Muscle of leg (tissue), 11 donors: ENCODE measurements around the gene SHISA9. TPM values are rescaled to one million over a fixed set of nuclear protein-coding genes. Genes with fewer than 3 reads are reported as not detected.
"Not testable (repeated sequence)": the region's sequence is repeated elsewhere in the genome, so short reads cannot be mapped to it uniquely, and the experiment has no call there.

ENCODE experiments used
- DNase-seq: peaks from one replicate; pipeline ENCODE4 v3.0.0; 2013
- H3K27ac ChIP-seq: one replicate; pipeline ENCODE4 v1.5.1; 2013; ENCODE audit warnings: mild to moderate bottlenecking, low read length, control low read depth
- H3K27me3 ChIP-seq: one replicate; pipeline ENCODE4 v1.6.1; 2013; ENCODE audit warnings: low read length; ENCODE audit not compliant: control insufficient read depth, insufficient read depth
- H3K36me3 ChIP-seq: one replicate; pipeline ENCODE4 v1.6.1; 2013; ENCODE audit warnings: low read length; ENCODE audit not compliant: control insufficient read depth, insufficient read depth
- H3K4me1 ChIP-seq: one replicate; pipeline ENCODE4 v1.6.1; 2013; ENCODE audit warnings: low read length; ENCODE audit not compliant: control insufficient read depth, insufficient read depth
- H3K4me3 ChIP-seq: one replicate; pipeline ENCODE4 v1.5.1; 2013; ENCODE audit warnings: low read length, control low read depth
- H3K9me3 ChIP-seq: replicated peaks from 2 replicates; pipeline ENCODE4 v1.6.1; 2013; ENCODE audit warnings: low read depth, low read length; ENCODE audit not compliant: control insufficient read depth
- WGBS: methylation state at CpG from one replicate; pipeline ENCODE4 v1.1.5; 2013; ENCODE audit warnings: missing lambda C conversion rate; ENCODE audit not compliant: insufficient coverage; 5-methylcytosine and 5-hydroxymethylcytosine counted together
- polyA plus RNA-seq, 8 donors: library from polyadenylated mRNA; unstranded; fragments of 120-200 nt; gene quantifications; one replicate each; pipeline versions ENCODE4 v1.2.1 to v1.2.3, GENCODE V29; 2013; ENCODE audit warnings: inconsistent platforms in 1 of 8, low replicate concordance in 1 of 8; ENCODE audit not compliant: insufficient read length in 8 of 8, insufficient read depth in 1 of 8
- total RNA-seq: library from RNA; stranded (reverse); fragments of 120-200 nt; gene quantifications from one replicate; pipeline ENCODE4 v1.2.4, GENCODE V29; 2013

SHISA9 gene
- total and polyA plus RNA-seq, 9 donors: 0.04 to 0.31 (median 0.14) TPM

GRCh38 chr16:12907670-12908233, 6.4 kb downstream of the SHISA9 start:
- H3K4me1 ChIP-seq: peaks cover 4% of the 10 kb centered on the region
- no peaks in the 10 kb centered on the region for H3K36me3 ChIP-seq
- no peak overlapping the region for H3K27ac ChIP-seq
- H3K9me3 ChIP-seq: no peaks in the 10 kb centered on the region
- DNase-seq: no peak
- peaks cover 31% of the 10 kb centered on the region for H3K27me3 ChIP-seq
- no peak overlapping the region for H3K4me3 ChIP-seq
- 23% methylated on average over 3 of the region's 5 CpGs for WGBS

GRCh38 chr16:12917246-12917645, 15.8 kb downstream of the SHISA9 start:
- WGBS: no CpG with 5 or more reads among the region's 5 CpGs
- H3K4me3 ChIP-seq: no peak overlapping the region

GRCh38 chr16:12917653-12918052, 16.3 kb downstream of the SHISA9 start:
- Histone ChIP-seq H3K9me3 (no peaks in the 10 kb centered on the region), H3K36me3 (no peaks in the 10 kb centered on the region), H3K27ac (no peak overlapping the region), H3K27me3 (no peaks in the 10 kb centered on the region), H3K4me3 (no peak overlapping the region), H3K4me1 (no peaks in the 10 kb centered on the region)
- no peak for DNase-seq
- no CpG with 5 or more reads among the region's 1 CpG for WGBS

More at GRCh38 chr16:12917246-12917645, 15.8 kb downstream of the SHISA9 start:
- no peaks in the 10 kb centered on the region for H3K9me3 ChIP-seq
- H3K27ac ChIP-seq: no peak overlapping the region
- no peaks in the 10 kb centered on the region for H3K27me3 ChIP-seq
- H3K4me1 ChIP-seq: no peaks in the 10 kb centered on the region
- no peak for DNase-seq
- H3K36me3 ChIP-seq: no peaks in the 10 kb centered on the region

GRCh38 chr16:12920739-12921138, 19.3 kb downstream of the SHISA9 start:
- WGBS: no CpG with 5 or more reads among the region's 4 CpGs
- Histone ChIP-seq H3K9me3 (no peaks in the 10 kb centered on the region), H3K36me3 (no peaks in the 10 kb centered on the region), H3K27me3 (no peaks in the 10 kb centered on the region), H3K4me1 (no peaks in the 10 kb centered on the region), H3K4me3 (no peak overlapping the region), H3K27ac (no peak overlapping the region)
- DNase-seq: no peak

GRCh38 chr16:12923640-12924039, 22.2 kb downstream of the SHISA9 start:
- DNase-seq, H3K4me1 ChIP-seq, H3K27me3 ChIP-seq, H3K36me3 ChIP-seq, H3K9me3 ChIP-seq, H3K4me3 ChIP-seq, H3K27ac ChIP-seq: not testable (repeated sequence)
- no CpG with 5 or more reads among the region's 6 CpGs for WGBS

- Histone ChIP-seq H3K27ac (no peak overlapping the region), H3K27me3 (no peaks in the 10 kb centered on the region), H3K36me3 (no peaks in the 10 kb centered on the region), H3K4me3 (no peak overlapping the region), H3K9me3 (no peaks in the 10 kb centered on the region), H3K4me1 (no peaks in the 10 kb centered on the region)
- 91% methylated on average over 3 of the region's 7 CpGs for WGBS
- no peak for DNase-seq
Measured at GRCh38 chr16:12925026-12925800, 23.8 kb downstream of the SHISA9 start.

- H3K4me1 ChIP-seq: no peaks in the 10 kb centered on the region
- no peak overlapping the region for H3K27ac ChIP-seq
- WGBS: no CpG with 5 or more reads among the region's 3 CpGs
- H3K36me3 ChIP-seq: no peaks in the 10 kb centered on the region
- no peaks in the 10 kb centered on the region for H3K27me3 ChIP-seq
- no peak for DNase-seq
- no peaks in the 10 kb centered on the region for H3K9me3 ChIP-seq
- H3K4me3 ChIP-seq: no peak overlapping the region
Measured at GRCh38 chr16:12927591-12927990, 26.2 kb downstream of the SHISA9 start.

- no peak overlapping the region for H3K4me3 ChIP-seq
- WGBS: 71% methylated on average over 3 of the region's 4 CpGs
Measured at GRCh38 chr16:12930881-12931280, 29.5 kb downstream of the SHISA9 start.

GRCh38 chr16:12936391-12936790, 35.0 kb downstream of the SHISA9 start:
- WGBS: no CpG with 5 or more reads among the region's 2 CpGs

More at GRCh38 chr16:12930881-12931280, 29.5 kb downstream of the SHISA9 start:
- no peak for DNase-seq
- Histone ChIP-seq H3K27me3 (no peaks in the 10 kb centered on the region), H3K9me3 (no peaks in the 10 kb centered on the region), H3K4me1 (no peaks in the 10 kb centered on the region), H3K36me3 (no peaks in the 10 kb centered on the region), H3K27ac (no peak overlapping the region)

GRCh38 chr16:12941896-12942295, 40.5 kb downstream of the SHISA9 start:
- Histone ChIP-seq H3K9me3 (no peaks in the 10 kb centered on the region), H3K4me1 (no peaks in the 10 kb centered on the region), H3K4me3 (no peak overlapping the region), H3K27ac (no peak overlapping the region), H3K27me3 (no peaks in the 10 kb centered on the region), H3K36me3 (no peaks in the 10 kb centered on the region)
- no peak for DNase-seq
- 64% methylated on average over 2 of the region's 3 CpGs for WGBS

More at GRCh38 chr16:12936391-12936790, 35.0 kb downstream of the SHISA9 start:
- no peaks in the 10 kb centered on the region for H3K9me3 ChIP-seq
- no peak overlapping the region for H3K4me3 ChIP-seq
- no peak for DNase-seq
- no peaks in the 10 kb centered on the region for H3K4me1 ChIP-seq
- H3K27me3 ChIP-seq: no peaks in the 10 kb centered on the region
- no peak overlapping the region for H3K27ac ChIP-seq
- H3K36me3 ChIP-seq: no peaks in the 10 kb centered on the region
